ENCODE results near the gene POLA1. TPM values are rescaled to one million over a fixed set of nuclear protein-coding genes. Genes with fewer than 3 reads are reported as not detected.

The POLA1 gene
- total RNA-seq: 6.4 and 7.4 TPM in 2 replicates

DNA sequence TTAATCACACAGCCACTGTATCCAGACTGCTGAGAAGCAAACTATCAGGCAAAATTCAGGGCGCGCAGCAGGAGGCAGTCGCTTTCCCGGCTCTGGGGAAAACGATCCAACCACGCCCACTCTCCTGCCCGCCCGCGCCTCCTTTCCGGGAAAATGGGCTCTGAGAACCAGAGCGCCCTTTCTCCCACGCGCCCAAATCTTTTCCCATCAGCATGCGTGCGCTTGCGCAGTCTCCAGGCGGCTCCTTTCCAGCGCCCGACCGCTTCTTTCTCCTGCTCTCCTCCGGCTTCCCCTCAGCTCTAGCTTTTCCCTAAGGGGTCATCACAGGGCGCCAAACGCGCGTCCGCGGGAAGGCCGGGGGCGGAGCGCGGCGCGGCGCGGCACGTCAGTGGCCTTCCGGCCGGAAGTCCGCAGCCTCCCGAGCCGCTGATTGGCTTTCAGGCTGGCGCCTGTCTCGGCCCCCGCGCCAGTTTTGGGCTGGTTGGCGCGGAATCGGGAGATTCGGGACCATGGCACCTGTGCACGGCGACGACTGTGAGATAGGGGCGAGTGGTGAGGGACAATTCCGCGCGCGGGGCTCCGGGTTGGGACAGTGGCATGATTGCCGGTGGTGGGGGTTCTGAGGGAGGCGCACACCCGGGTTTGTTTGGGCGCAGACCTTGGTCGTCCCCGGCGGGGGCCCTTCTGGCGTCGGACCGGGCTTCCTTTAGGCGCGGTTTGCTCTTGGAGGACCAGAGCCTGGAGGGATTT is at the start of gene POLA1:
Gene POLA1, plus strand, starts transcription at position 466 of the 750 bp plus-strand sequence. Its CDS starts 44 bp downstream, at position 510.
- FAIRE-seq: no peak
- peak within 1 kb of the TSS; percentile 53 for H3K4me3 ChIP-seq (ENCODE audit: low read depth, low read length)
- peak; percentile 29 for TF ChIP-seq CTCF (IDR thresholded peaks at IDR 0.05; ENCODE audit: insufficient read depth, low read length, severe bottlenecking)
- peak; percentile 85 for DNase-seq (ENCODE audit: low read depth)
- H3K36me3 ChIP-seq (ENCODE audit: control insufficient read depth, insufficient read depth, low read length): no peaks in the 10 kb centered on the region
- H3K27me3 ChIP-seq (ENCODE audit: control insufficient read depth, insufficient read depth, low read length): no peaks in the 10 kb centered on the region

GRCh38 chrX:24646006-24646405 is 47.7 kb upstream of the POLA1 start:
- no peak for TF ChIP-seq CTCF (IDR thresholded peaks at IDR 0.05; ENCODE audit: insufficient read depth, low read length, severe bottlenecking)
- no peak for DNase-seq (ENCODE audit: low read depth)

DNA sequence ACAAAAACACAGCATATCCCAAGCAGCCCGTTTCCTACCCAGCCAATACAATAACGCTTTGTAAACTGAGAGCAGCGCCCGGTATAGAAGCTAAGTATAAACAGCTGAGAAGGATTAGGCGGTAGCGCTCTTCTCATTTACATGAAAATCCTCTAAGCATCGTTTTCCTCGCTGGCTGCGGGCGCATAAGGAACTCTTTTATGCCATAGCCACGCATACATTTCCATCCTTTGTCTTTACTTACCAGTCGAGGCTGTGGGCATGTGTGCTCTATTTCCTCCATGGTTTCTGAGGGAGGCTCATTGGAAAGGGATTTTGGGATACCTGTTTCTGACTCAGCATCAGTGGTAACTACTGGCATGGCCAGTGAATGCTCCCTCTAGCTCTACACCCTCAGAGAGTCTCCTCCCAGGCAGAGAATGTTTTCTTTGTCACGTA is 47.0 kb upstream of the POLA1 start:
- Histone ChIP-seq H3K4me3 (ENCODE audit: low read depth, low read length) (no peak overlapping the region), H3K27me3 (ENCODE audit: control insufficient read depth, insufficient read depth, low read length) (no peaks in the 10 kb centered on the region)
- no peak for FAIRE-seq

More at GRCh38 chrX:24646006-24646405, 47.7 kb upstream of the POLA1 start:
- Histone ChIP-seq H3K27me3 (ENCODE audit: control insufficient read depth, insufficient read depth, low read length) (no peaks in the 10 kb centered on the region), H3K36me3 (ENCODE audit: control insufficient read depth, insufficient read depth, low read length) (no peaks in the 10 kb centered on the region), H3K4me3 (ENCODE audit: low read depth, low read length) (no peak overlapping the region)
- FAIRE-seq: no peak

GRCh38 chrX:24647257-24648058 is 46.3 kb upstream of the POLA1 start, which contains the start of gene PCYT1B:
PCYT1B (minus strand) TSS chrX:24647347; CDS start chrX:24647105, 242 bp downstream.
- Histone ChIP-seq H3K27me3 (ENCODE audit: control insufficient read depth, insufficient read depth, low read length) (no peaks in the 10 kb centered on the region), H3K4me3 (ENCODE audit: low read depth, low read length) (no peak within 1 kb of the TSS), H3K36me3 (ENCODE audit: control insufficient read depth, insufficient read depth, low read length) (no peaks in the 10 kb centered on the region)
- no peak for TF ChIP-seq CTCF (IDR thresholded peaks at IDR 0.05; ENCODE audit: insufficient read depth, low read length, severe bottlenecking)
- no peak for FAIRE-seq
- peak; percentile 55 for DNase-seq (ENCODE audit: low read depth)

More for the DNA sequence above, 47.0 kb upstream of the POLA1 start:
- peak; percentile 55 for DNase-seq (ENCODE audit: low read depth)
- no peak for TF ChIP-seq CTCF (IDR thresholded peaks at IDR 0.05; ENCODE audit: insufficient read depth, low read length, severe bottlenecking)
- H3K36me3 ChIP-seq (ENCODE audit: control insufficient read depth, insufficient read depth, low read length): no peaks in the 10 kb centered on the region

GRCh38 chrX:24648495-24648894 is 45.2 kb upstream of the POLA1 start:
- no peaks in the 10 kb centered on the region for H3K27me3 ChIP-seq (ENCODE audit: control insufficient read depth, insufficient read depth, low read length)
- no peak for FAIRE-seq
- H3K4me3 ChIP-seq (ENCODE audit: low read depth, low read length): no peak overlapping the region
- no peaks in the 10 kb centered on the region for H3K36me3 ChIP-seq (ENCODE audit: control insufficient read depth, insufficient read depth, low read length)
- no peak for TF ChIP-seq CTCF (IDR thresholded peaks at IDR 0.05; ENCODE audit: insufficient read depth, low read length, severe bottlenecking)
- DNase-seq (ENCODE audit: low read depth): no peak
